ENCODE data around the gene CXCL12. TPM values are rescaled to one million over a fixed set of nuclear protein-coding genes. Genes with fewer than 3 reads are reported as not detected.

Gene CXCL12
- polyA plus RNA-seq, 1 donor from 2014 or later, result 0.14 TPM

- H3K27ac ChIP-seq (ENCODE audit: low read length), result no peak overlapping the region
- H3K9me3 ChIP-seq (ENCODE audit: low read length), result no peaks in the 10 kb centered on the region
- H3K27me3 ChIP-seq (ENCODE audit: insufficient read depth, low read depth, low read length), result no peaks in the 10 kb centered on the region
- H3K4me3 ChIP-seq (ENCODE audit: low read length), result no peak overlapping the region
- H3K36me3 ChIP-seq (ENCODE audit: insufficient read depth, low read length), result no peaks in the 10 kb centered on the region
- H3K9ac ChIP-seq (ENCODE audit: low read length), result no peak overlapping the region
- H3K4me2 ChIP-seq (ENCODE audit: low read length), result no peak overlapping the region
- H3K9me2 ChIP-seq (ENCODE audit: insufficient read depth, low read length), result no peaks in the 10 kb centered on the region
- no peaks in the 10 kb centered on the region for H4K20me1 ChIP-seq (ENCODE audit: insufficient read depth)
- H3K79me2 ChIP-seq (replicated peaks; ENCODE audit: insufficient read depth, low read length), result no peaks in the 10 kb centered on the region
- H3F3A ChIP-seq (ENCODE audit: insufficient read depth, low read length, poor library complexity, severe bottlenecking), result no peaks in the 10 kb centered on the region
- H2AFZ ChIP-seq (ENCODE audit: low read depth, low read length), result no peak overlapping the region
- no peak for TF ChIP-seq EZH2 (IDR thresholded peaks at IDR 0.05; ENCODE audit: borderline replicate concordance, insufficient read depth, low read length, poor library complexity, severe bottlenecking)
- no peak for TF ChIP-seq REST (IDR thresholded peaks at IDR 0.05; ENCODE audit: borderline replicate concordance)
- TF ChIP-seq EP300 (conservative IDR thresholded peaks at IDR 0.05; ENCODE audit: poor library complexity, severe bottlenecking), result no peak
Observed at GRCh38 chr10:44337081-44337480, 47.8 kb downstream of the CXCL12 start.

GRCh38 chr10:44335330-44336021, 49.4 kb downstream of the CXCL12 start:
- H3K9me2 ChIP-seq (ENCODE audit: insufficient read depth, low read length), result no peaks in the 10 kb centered on the region
- H2AFZ ChIP-seq (ENCODE audit: low read depth, low read length), result no peak overlapping the region
- no peaks in the 10 kb centered on the region for H3F3A ChIP-seq (ENCODE audit: insufficient read depth, low read length, poor library complexity, severe bottlenecking)
- no peak overlapping the region for H3K4me2 ChIP-seq (ENCODE audit: low read length)
- TF ChIP-seq POLR2AphosphoS5 (IDR thresholded peaks at IDR 0.05) (no peak), MXI1 (conservative IDR thresholded peaks at IDR 0.05; ENCODE audit: poor library complexity, severe bottlenecking) (no peak), RAD21 (conservative IDR thresholded peaks at IDR 0.05) (no peak), EZH2 (IDR thresholded peaks at IDR 0.05; ENCODE audit: borderline replicate concordance, insufficient read depth, low read length, poor library complexity, severe bottlenecking) (no peak), CTCF (IDR thresholded peaks at IDR 0.05; ENCODE audit: poor library complexity, severe bottlenecking) (no peak), REST (IDR thresholded peaks at IDR 0.05; ENCODE audit: borderline replicate concordance) (no peak), EP300 (conservative IDR thresholded peaks at IDR 0.05; ENCODE audit: poor library complexity, severe bottlenecking) (no peak)
- H3K9ac ChIP-seq (ENCODE audit: low read length), result no peak overlapping the region
- no peaks in the 10 kb centered on the region for H3K9me3 ChIP-seq (ENCODE audit: low read length)
- no peaks in the 10 kb centered on the region for H3K79me2 ChIP-seq (replicated peaks; ENCODE audit: insufficient read depth, low read length)
- no peaks in the 10 kb centered on the region for H3K36me3 ChIP-seq (ENCODE audit: insufficient read depth, low read length)
- H4K20me1 ChIP-seq (ENCODE audit: insufficient read depth), result no peaks in the 10 kb centered on the region
- H3K27me3 ChIP-seq (ENCODE audit: insufficient read depth, low read depth, low read length), result no peaks in the 10 kb centered on the region
- no peak overlapping the region for H3K4me3 ChIP-seq (ENCODE audit: low read length)
- H3K27ac ChIP-seq (ENCODE audit: low read length), result no peak overlapping the region
